Choroid plexus epithelial cell (primary cell): ENCODE data around the gene ABCA8.
A peak's percentile ranks its signal among the peaks of the same experiment; 100 is the strongest.
"Not testable (repeated sequence)": the region's sequence is repeated elsewhere in the genome, so short reads cannot be mapped to it uniquely, and the experiment has no call there.

Experiments used
- DNase-seq: peaks from one replicate; pipeline ENCODE4 v3.0.0-alpha.2; 2010; ENCODE audit warnings: low read depth
- H3K4me3 ChIP-seq: 2 replicates; pipeline ENCODE4 v1.5.1; 2011; ENCODE audit warnings: low read depth, mild to moderate bottlenecking, control low read depth, low read length, moderate library complexity
- TF ChIP-seq, protein P1 (sequence below): conservative IDR thresholded peaks from 2 replicates; pipeline ENCODE4 v1.5.1; 2011; ENCODE audit warnings: low read depth, mild to moderate bottlenecking, control low read depth, inconsistent platforms, low read length, moderate library complexity

The ABCA8 gene, protein sequence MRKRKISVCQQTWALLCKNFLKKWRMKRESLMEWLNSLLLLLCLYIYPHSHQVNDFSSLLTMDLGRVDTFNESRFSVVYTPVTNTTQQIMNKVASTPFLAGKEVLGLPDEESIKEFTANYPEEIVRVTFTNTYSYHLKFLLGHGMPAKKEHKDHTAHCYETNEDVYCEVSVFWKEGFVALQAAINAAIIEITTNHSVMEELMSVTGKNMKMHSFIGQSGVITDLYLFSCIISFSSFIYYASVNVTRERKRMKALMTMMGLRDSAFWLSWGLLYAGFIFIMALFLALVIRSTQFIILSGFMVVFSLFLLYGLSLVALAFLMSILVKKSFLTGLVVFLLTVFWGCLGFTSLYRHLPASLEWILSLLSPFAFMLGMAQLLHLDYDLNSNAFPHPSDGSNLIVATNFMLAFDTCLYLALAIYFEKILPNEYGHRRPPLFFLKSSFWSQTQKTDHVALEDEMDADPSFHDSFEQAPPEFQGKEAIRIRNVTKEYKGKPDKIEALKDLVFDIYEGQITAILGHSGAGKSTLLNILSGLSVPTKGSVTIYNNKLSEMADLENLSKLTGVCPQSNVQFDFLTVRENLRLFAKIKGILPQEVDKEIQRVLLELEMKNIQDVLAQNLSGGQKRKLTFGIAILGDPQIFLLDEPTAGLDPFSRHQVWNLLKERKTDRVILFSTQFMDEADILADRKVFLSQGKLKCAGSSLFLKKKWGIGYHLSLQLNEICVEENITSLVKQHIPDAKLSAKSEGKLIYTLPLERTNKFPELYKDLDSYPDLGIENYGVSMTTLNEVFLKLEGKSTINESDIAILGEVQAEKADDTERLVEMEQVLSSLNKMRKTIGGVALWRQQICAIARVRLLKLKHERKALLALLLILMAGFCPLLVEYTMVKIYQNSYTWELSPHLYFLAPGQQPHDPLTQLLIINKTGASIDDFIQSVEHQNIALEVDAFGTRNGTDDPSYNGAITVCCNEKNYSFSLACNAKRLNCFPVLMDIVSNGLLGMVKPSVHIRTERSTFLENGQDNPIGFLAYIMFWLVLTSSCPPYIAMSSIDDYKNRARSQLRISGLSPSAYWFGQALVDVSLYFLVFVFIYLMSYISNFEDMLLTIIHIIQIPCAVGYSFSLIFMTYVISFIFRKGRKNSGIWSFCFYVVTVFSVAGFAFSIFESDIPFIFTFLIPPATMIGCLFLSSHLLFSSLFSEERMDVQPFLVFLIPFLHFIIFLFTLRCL (N-terminal part only)

DNA sequence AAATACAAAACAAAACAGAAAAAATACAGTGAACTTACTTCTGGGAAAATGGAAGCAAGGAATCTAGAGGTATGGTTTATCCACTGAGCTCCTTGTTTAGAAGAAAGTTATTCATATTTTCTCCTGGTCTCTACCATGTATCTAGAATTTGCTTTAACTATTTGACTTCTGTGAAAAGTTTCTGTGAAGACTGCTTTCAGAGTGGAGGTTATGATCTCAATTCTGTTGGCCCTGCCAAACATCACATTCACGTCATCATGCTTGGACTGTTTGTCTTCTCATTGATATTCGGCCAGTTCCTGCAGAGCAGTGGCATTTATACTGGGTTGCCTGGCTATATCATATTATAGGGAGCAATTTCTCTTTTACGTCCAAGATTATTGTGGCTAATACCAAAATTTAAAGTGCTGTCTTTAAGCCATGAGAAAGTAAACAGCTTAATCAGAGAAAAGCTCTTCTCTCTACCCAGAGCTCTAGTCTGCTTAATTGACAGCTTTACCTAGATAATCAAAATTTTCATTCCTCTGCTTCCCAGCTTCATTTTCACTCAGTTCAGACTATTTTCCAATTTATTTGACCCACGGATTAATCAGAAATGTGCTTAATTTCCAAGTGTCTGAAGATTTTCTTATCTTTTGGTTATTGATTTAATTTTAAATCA, at the start of gene ABCA8:
Gene ABCA8 (minus strand): TSS at position 212 of the 661 bp plus-strand sequence. CDS start 13,358 bp downstream, outside the sequence.
- H3K4me3 ChIP-seq: peak within 1 kb of the TSS; percentile 51
- TF ChIP-seq, protein P1, sequence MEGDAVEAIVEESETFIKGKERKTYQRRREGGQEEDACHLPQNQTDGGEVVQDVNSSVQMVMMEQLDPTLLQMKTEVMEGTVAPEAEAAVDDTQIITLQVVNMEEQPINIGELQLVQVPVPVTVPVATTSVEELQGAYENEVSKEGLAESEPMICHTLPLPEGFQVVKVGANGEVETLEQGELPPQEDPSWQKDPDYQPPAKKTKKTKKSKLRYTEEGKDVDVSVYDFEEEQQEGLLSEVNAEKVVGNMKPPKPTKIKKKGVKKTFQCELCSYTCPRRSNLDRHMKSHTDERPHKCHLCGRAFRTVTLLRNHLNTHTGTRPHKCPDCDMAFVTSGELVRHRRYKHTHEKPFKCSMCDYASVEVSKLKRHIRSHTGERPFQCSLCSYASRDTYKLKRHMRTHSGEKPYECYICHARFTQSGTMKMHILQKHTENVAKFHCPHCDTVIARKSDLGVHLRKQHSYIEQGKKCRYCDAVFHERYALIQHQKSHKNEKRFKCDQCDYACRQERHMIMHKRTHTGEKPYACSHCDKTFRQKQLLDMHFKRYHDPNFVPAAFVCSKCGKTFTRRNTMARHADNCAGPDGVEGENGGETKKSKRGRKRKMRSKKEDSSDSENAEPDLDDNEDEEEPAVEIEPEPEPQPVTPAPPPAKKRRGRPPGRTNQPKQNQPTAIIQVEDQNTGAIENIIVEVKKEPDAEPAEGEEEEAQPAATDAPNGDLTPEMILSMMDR: no peak
- DNase-seq: peak; percentile 89

DNA sequence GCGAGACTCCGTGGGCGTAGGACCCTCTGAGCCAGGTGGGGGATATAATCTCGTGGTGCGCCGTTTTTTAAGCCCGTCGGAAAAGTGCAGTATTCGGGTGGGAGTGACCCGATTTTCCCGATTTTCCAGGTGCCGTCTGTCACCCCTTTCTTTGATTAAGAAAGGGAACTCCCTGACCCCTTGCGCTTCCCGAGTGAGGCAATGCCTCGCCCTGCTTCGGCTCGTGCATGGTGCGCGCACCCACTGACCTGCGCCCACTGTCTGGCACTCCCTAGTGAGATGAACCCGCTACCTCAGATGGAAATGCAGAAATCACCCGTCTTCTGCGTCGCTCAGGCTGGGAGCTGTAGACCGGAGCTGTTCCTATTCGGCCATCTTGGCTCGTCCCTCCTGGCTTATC, 49.6 kb upstream of the ABCA8 start:
- not testable (repeated sequence) for DNase-seq, H3K4me3 ChIP-seq

DNA sequence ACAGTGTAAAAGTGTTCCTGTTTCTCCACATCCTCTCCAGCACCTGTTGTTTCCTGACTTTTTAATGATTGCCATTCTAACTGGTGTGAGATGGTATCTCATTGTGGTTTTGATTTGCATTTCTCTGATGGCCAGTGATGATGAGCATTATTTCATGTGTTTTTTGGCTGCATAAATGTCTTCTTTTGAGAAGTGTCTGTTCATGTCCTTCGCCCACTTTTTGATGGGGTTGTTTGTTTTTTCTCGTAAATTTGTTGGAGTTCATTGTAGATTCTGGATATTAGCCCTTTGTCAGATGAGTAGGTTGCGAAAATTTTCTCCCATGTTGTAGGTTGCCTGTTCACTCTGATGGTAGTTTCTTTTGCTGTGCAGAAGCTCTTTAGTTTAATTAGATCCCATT, 44.6 kb upstream of the ABCA8 start:
- H3K4me3 ChIP-seq, DNase-seq: not testable (repeated sequence)

DNA sequence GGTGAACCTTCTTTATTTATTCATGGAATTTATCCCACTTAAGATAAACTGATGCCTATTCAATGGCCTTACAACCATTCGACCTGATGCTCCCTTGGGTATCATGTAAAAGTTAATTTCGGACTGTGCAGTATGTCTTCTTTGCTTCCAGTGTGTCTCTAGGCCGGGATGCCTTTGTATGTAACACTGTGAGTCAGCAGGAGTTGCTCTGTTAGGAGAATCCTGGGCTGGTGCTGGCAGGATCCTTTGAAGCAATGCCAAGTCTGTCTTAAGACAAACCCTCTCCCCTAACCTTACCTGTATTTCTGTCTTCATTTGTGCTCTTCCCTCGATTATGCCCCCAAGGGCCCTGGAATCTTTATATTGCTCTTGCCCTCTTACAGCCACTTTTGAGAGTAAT, 37.9 kb upstream of the ABCA8 start:
- no peak overlapping the region for H3K4me3 ChIP-seq
- TF ChIP-seq, protein P1: no peak
- DNase-seq: peak; percentile 62

DNA sequence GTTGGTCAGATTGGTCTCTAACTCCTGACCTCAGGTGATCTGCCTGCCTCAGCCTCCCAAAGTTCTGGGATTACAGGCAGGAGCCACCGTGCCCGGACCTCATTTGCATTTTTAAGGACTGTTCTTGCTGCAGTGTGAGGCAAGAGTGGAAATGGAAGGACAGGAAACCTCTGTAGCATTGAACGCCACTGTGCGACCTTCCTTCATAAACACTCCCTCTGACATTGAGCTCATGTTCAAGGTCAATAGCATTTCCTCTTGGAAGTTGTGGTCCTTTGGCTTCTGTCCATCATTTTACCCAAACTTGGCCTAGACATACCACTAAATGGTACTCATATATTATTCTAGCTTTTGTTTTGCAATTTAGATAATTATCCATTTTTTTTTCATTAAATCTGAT, 32.8 kb upstream of the ABCA8 start:
- no peak for DNase-seq
- TF ChIP-seq, protein P1: no peak

DNA sequence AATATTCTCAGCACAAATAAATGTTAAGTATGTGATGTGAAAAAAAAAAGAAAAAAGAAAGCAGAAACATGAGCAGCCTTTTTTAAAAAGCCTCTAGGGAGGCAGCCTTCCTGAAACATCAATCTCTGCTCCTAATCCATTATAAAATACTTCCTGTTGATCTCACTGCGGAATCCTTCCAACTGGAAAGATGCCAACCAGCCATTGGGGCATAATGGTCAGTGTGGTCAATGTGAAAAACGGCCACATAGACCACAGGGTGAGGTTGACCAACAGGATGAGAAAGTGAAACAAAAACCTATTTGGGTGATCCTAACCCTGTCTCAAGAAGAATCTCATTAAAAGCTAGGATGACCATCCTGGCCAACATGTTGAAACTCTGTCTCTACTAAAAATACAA, 26.1 kb upstream of the ABCA8 start:
- no peak overlapping the region for H3K4me3 ChIP-seq
- TF ChIP-seq, protein P1: no peak
- peak; percentile 93 for DNase-seq

More for the DNA sequence above, 32.8 kb upstream of the ABCA8 start:
- H3K4me3 ChIP-seq: no peak overlapping the region

DNA sequence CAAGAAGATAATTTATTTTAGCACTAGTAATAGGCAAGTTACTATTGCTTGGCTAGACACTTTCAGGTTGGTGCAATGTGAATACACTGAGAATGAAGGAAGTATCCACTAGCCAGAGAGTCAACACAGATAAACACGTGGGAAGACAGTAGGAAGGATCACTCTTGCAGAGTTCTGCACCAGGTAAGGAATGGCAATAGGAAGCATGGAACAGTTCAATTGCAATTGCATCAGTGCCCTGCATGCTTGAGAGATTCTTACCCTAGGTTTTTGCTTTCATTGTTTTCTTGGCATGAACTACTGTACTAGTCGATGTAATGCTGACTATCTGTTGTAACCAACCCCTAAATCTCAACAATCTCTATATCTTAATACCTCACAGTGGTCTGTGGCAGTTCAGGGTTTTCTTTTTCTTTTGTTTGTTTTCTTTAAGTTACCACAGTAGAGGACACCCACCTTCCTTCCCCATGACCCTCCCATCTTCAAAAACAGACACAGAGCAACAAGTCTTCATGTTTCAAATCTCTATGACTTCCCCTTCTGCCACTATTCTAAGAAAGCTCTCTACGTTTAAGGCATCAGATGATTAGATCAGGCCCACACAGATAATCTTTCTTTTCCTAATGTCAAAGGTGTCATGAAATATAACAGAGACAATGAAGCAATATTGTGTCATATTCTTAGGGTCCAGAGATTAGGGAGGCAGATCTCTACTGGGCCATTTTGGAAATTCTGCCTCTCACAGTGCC, 18.1 kb upstream of the ABCA8 start:
- H3K4me3 ChIP-seq: no peak overlapping the region
- peak; percentile 28 for DNase-seq
- TF ChIP-seq, protein P1: no peak
